Thyroid gland (tissue), 4 donors: ENCODE results near the gene MAPK6. TPM values are rescaled to one million over a fixed set of nuclear protein-coding genes. Genes with fewer than 3 reads are reported as not detected.

Experiments used
- DNase-seq, 2 donors: peaks; one replicate each; pipeline ENCODE4 v3.0.0-alpha.2; 2019
- H3K27ac ChIP-seq, 3 donors: fragments of 200-600 bp; sonication (generic); 1 replicate in 2 of 3; 2 replicates in 1 of 3; pipeline ENCODE4 v1.5.1; 2016 to 2019; ENCODE audit warnings: mild to moderate bottlenecking in 1 of 3, moderate library complexity in 1 of 3
- H3K27me3 ChIP-seq: fragments of 200-600 bp; sonication (generic); one replicate; pipeline ENCODE4 v1.5.1; 2019
- H3K36me3 ChIP-seq, 2 donors: fragments of 200-600 bp; sonication (generic); one replicate each; pipeline ENCODE4 v1.5.1; 2016 to 2019
- H3K4me1 ChIP-seq, 2 donors: fragments of 200-600 bp; sonication (generic); one replicate each; pipeline ENCODE4 v1.5.1; 2017 to 2019
- H3K4me3 ChIP-seq, 3 donors: fragments of 200-600 bp; sonication (generic); replicated peaks in 1 of 3; 1 replicate in 2 of 3; 2 replicates in 1 of 3; pipeline ENCODE4 v1.5.1; 2016; ENCODE audit warnings: mild to moderate bottlenecking in 1 of 3
- H3K9me3 ChIP-seq: fragments of 200-600 bp; sonication (generic); one replicate; pipeline ENCODE4 v1.5.1; 2017
- POLR2A ChIP-seq, 2 donors: fragments of 450-650 bp; IDR thresholded peaks; one replicate each; pipeline ENCODE4 v1.6.1; 2017; ENCODE audit warnings: antibody characterized with exemption in 2 of 2, mild to moderate bottlenecking in 2 of 2, moderate library complexity in 1 of 2
- WGBS, 2 donors: methylation state at CpG; one replicate each; pipeline ENCODE4 v1.1.5; 2017; 5-methylcytosine and 5-hydroxymethylcytosine counted together
- intact Hi-C: fragments of 100-400 bp; cut with DNase I; formaldehyde crosslinking; loops from one replicate; pipeline ENCODE4 v1.15.1; 2023
- total RNA-seq, 4 donors: library from RNA; depleted of rRNA; stranded (reverse); fragments of >200 nt; gene quantifications; one replicate each; pipeline ENCODE4 v1.2.3, GENCODE V29; 2016
- TF ChIP-seq, protein P1 (sequence below), 6 experiments: fragments of 200-600 bp in 3 of 6; fragments of 450-650 bp in 3 of 6; sonication (generic) in 3 of 6; IDR thresholded peaks; one replicate each; pipeline ENCODE4 v1.5.1; 2016 to 2019; ENCODE audit warnings: antibody characterized with exemption in 6 of 6, mild to moderate bottlenecking in 2 of 6, inconsistent platforms in 1 of 6, moderate library complexity in 1 of 6

MAPK6 gene
- total RNA-seq, 4 donors from 2014 or later = 27.3 to 61.3 (median 30.9) TPM

DNA sequence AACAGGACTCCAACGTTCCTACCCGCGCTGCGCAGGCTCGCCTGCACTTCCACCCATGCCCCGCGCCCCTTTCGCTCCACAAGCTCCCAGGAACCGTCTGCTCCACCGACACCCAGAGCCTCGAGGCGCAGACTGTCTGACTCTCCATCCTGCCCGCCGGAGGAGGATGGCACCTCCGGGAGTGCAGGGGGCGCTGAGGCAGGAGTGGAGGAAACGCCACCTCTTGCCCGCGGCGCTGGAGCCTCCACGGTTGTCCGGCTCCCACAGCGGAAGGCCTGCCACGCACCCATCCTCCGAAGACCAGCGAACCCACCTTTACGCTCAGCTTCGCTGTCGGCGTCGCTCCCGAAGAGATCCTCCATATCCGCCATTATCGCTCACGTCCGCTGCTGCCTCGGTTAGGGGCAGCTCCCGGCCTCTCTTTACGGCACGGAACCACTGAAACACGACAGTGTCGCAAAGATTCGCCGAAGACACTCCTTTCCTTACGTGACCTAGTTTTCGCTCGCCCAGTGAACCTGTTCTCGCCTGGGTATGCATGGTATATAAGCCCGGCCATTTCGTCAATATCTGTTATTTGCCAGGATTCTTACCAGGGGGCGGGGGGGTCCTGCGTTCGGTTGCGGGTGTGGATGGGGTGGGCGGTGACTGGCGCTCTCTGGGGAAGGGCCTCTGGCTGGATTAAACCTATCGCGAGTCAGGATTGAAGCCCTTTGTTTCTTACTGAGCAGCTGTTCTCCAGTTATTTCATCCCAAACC lies 47.5 kb upstream of the MAPK6 start, which contains the start of gene LEO1:
LEO1 (minus strand) TSS at position 404 of the 759 bp plus-strand sequence; CDS start at position 371, 33 bp downstream.
- WGBS, 2 donors = 0% methylated on average over 38 to 52 of the region's 58 CpGs
- H3K27me3 ChIP-seq = no peaks in the 10 kb centered on the region
- H3K4me1 ChIP-seq = peaks cover 9 to 12% of the 10 kb centered on the region in 2 donors
- intact Hi-C loops = loop anchor here (10.0 kb wide), 1 partner anchor 63 kb away; no protein-coding TSS in a partner anchor
- H3K36me3 ChIP-seq = no peaks in the 10 kb centered on the region
- H3K9me3 ChIP-seq = no peaks in the 10 kb centered on the region
- peak within 1 kb of the TSS; percentile 77 to 92 (median 84) for H3K27ac ChIP-seq
- TF ChIP-seq, protein P1, sequence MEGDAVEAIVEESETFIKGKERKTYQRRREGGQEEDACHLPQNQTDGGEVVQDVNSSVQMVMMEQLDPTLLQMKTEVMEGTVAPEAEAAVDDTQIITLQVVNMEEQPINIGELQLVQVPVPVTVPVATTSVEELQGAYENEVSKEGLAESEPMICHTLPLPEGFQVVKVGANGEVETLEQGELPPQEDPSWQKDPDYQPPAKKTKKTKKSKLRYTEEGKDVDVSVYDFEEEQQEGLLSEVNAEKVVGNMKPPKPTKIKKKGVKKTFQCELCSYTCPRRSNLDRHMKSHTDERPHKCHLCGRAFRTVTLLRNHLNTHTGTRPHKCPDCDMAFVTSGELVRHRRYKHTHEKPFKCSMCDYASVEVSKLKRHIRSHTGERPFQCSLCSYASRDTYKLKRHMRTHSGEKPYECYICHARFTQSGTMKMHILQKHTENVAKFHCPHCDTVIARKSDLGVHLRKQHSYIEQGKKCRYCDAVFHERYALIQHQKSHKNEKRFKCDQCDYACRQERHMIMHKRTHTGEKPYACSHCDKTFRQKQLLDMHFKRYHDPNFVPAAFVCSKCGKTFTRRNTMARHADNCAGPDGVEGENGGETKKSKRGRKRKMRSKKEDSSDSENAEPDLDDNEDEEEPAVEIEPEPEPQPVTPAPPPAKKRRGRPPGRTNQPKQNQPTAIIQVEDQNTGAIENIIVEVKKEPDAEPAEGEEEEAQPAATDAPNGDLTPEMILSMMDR (IDR thresholded peaks at IDR 0.05) = peak in 4 of 6 experiments; percentile 36 to 50 (median 42)
- TF ChIP-seq POLR2A (IDR thresholded peaks at IDR 0.05) = peak in 1 of 2 donors; percentile 58
- peak within 1 kb of the TSS; percentile 59 to 68 (median 67) for H3K4me3 ChIP-seq
- peak; percentile 90 to 91 for DNase-seq

DNA sequence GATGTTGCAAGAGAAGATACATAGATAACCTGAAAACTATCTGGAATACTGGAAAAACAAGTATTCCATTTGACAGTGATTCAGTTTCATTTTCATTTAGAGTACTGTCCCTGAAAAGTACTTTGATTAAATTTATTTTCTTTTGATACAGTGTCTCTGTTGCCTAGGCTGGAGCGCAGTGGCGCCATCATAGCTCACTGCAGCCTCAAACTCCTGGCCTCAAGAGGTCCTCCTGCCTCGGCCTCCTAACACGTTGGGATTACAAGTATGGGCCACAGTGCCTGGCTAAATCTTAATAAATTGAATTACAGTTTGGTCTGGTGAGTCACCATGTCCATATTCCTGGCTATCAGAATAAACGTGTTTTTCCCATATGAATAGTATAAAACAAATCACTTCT lies 45.8 kb upstream of the MAPK6 start:
- Histone ChIP-seq H3K4me1 (peaks cover 9 to 12% of the 10 kb centered on the region in 2 donors), H3K27me3 (no peaks in the 10 kb centered on the region), H3K36me3 (no peaks in the 10 kb centered on the region), H3K4me3 (no peak overlapping the region), H3K9me3 (no peaks in the 10 kb centered on the region), H3K27ac (no peak overlapping the region)
- DNase-seq = no peak
- no peak for TF ChIP-seq POLR2A (IDR thresholded peaks at IDR 0.05)
- TF ChIP-seq, protein P1 (IDR thresholded peaks at IDR 0.05) = no peak
- intact Hi-C loops = loop anchor here (10.0 kb wide), 1 partner anchor 62 kb away; no protein-coding TSS in a partner anchor
- WGBS, 2 donors = 76 to 90% methylated on average over 5 of the region's 5 CpGs

DNA sequence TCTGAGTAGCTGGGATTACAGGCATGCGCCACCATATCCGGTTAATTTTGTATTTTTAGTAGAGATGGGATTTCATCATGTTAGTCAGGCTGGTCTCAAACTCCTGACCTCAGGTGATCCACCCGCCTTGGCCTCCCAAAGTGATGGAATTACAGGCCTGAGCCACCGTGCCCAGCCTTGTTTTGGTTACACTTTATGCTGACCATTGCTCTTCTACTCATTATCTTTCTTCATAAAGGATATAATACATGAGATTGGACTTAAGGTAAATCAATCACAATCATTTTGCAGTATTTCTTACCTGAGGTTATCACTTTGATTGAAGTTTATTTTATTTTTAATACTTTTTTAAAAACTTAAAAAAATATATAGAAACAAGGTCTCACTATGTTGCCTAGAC lies 45.2 kb upstream of the MAPK6 start:
- intact Hi-C loops = loop anchor here (10.0 kb wide), 1 partner anchor 61 kb away; no protein-coding TSS in a partner anchor
- no peaks in the 10 kb centered on the region for H3K9me3 ChIP-seq
- H3K36me3 ChIP-seq = no peaks in the 10 kb centered on the region
- peaks cover 9 to 12% of the 10 kb centered on the region in 2 donors for H3K4me1 ChIP-seq
- no peaks in the 10 kb centered on the region for H3K27me3 ChIP-seq
- H3K4me3 ChIP-seq = no peak overlapping the region
- DNase-seq = no peak
- WGBS, 2 donors = 96 to 98% methylated on average over 4 of the region's 4 CpGs
- H3K27ac ChIP-seq = no peak overlapping the region
- no peak for TF ChIP-seq POLR2A (IDR thresholded peaks at IDR 0.05)
- TF ChIP-seq, protein P1 (IDR thresholded peaks at IDR 0.05) = no peak

DNA sequence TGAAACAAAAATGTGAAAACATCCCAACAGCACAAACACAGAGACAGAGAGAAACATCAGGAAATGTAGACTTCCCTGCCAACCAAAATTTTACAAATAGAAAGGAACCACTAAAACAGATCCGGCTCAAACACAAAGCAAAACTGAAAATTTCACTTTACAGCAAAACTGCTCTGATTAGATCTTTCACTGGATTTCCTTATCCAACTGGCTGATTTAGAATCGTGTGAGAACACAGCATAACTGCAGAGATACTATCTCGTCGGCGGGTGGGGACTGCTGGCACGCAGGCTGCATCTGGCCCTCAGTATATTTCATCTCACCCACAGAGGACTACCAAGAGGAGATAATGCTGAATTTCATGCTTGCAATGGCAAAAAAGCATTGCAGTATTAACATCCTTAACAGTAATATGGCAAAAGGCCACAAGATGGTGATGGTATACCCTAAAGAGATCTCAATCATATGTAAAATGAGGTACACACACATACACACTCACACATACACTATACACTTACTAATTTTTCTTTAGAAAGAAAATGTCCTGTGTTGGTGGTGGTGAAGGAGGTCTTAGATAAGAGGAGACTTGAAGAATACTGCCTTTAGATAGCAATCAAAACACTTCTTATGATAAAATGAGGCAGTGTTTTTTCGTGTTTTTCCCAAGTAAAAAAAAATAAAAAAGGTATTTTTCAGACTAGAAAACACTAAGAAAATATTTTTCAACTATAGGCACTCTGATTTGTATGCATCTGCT lies 36.8 kb upstream of the MAPK6 start:
- DNase-seq = peak in 1 of 2 donors; percentile 9
- H3K36me3 ChIP-seq = no peaks in the 10 kb centered on the region
- no peaks in the 10 kb centered on the region for H3K4me1 ChIP-seq
- peak overlapping the region; percentile 25 to 80 (median 38) for H3K27ac ChIP-seq
- no peaks in the 10 kb centered on the region for H3K27me3 ChIP-seq
- no peak overlapping the region for H3K4me3 ChIP-seq
- H3K9me3 ChIP-seq = no peaks in the 10 kb centered on the region
- TF ChIP-seq POLR2A (IDR thresholded peaks at IDR 0.05) = no peak
- TF ChIP-seq, protein P1 (IDR thresholded peaks at IDR 0.05) = peak in 4 of 6 experiments; percentile 13 to 38 (median 32)
- 35 to 37% methylated on average over 7 of the region's 7 CpGs for WGBS, 2 donors
- intact Hi-C loops = no loop called here
